Large intestine (tissue), 3 donors: ENCODE results near the gene CRACR2A. TPM values are rescaled to one million over a fixed set of nuclear protein-coding genes. Genes with fewer than 3 reads are reported as not detected.

Experiments used
- DNase-seq, 2 donors: peaks; one replicate each; pipeline versions ENCODE4 v3.0.0 to v3.0.0-alpha.2; 2013
- H3K27ac ChIP-seq: one replicate; pipeline ENCODE4 v1.5.1; 2013; ENCODE audit warnings: low read length
- H3K27me3 ChIP-seq: 2 replicates; pipeline ENCODE4 v1.6.1; 2013; ENCODE audit warnings: low read length; ENCODE audit not compliant: control insufficient read depth, insufficient read depth
- H3K36me3 ChIP-seq: 2 replicates; pipeline ENCODE4 v1.6.1; 2013; ENCODE audit warnings: low read length; ENCODE audit not compliant: control insufficient read depth, insufficient read depth
- H3K4me1 ChIP-seq: one replicate; pipeline ENCODE4 v1.6.1; 2013; ENCODE audit warnings: low read length; ENCODE audit not compliant: control insufficient read depth, insufficient read depth
- H3K4me3 ChIP-seq: one replicate; pipeline ENCODE4 v1.5.1; 2013; ENCODE audit warnings: low read length
- H3K9me3 ChIP-seq: one replicate; pipeline ENCODE4 v1.6.1; 2013; ENCODE audit warnings: mild to moderate bottlenecking, low read depth, low read length, moderate library complexity; ENCODE audit not compliant: control insufficient read depth
- WGBS: methylation state at CpG from one replicate; pipeline ENCODE4 v1.1.5; 2013; ENCODE audit warnings: low lambda C conversion rate; ENCODE audit not compliant: insufficient coverage; 5-methylcytosine and 5-hydroxymethylcytosine counted together
- polyA plus RNA-seq: library from polyadenylated mRNA; unstranded; fragments of 120-200 nt; gene quantifications from one replicate; pipeline ENCODE4 v1.2.1, GENCODE V29; 2013

The CRACR2A gene
- polyA plus RNA-seq, 1 donor, result 12.5 TPM

- DNase-seq, result no peak
- H3K36me3 ChIP-seq, result no peaks in the 10 kb centered on the region
- no peak overlapping the region for H3K4me3 ChIP-seq
- H3K27ac ChIP-seq, result no peak overlapping the region
- WGBS, result 60% methylated on average over 2 of the region's 6 CpGs
- H3K9me3 ChIP-seq, result no peaks in the 10 kb centered on the region
- no peaks in the 10 kb centered on the region for H3K4me1 ChIP-seq
- H3K27me3 ChIP-seq, result peaks cover 35% of the 10 kb centered on the region
These were observed 148.6 kb downstream of the CRACR2A start for GRCh38 chr12:3604286-3604685.

GRCh38 chr12:3603576-3603975, 149.3 kb downstream of the CRACR2A start:
- peaks cover 35% of the 10 kb centered on the region for H3K27me3 ChIP-seq
- no peak for DNase-seq
- no peaks in the 10 kb centered on the region for H3K9me3 ChIP-seq
- H3K4me1 ChIP-seq, result no peaks in the 10 kb centered on the region
- no peak overlapping the region for H3K27ac ChIP-seq
- no peaks in the 10 kb centered on the region for H3K36me3 ChIP-seq
- 86% methylated on average over 1 of the region's 7 CpGs for WGBS
- H3K4me3 ChIP-seq, result no peak overlapping the region

- peaks cover 35% of the 10 kb centered on the region for H3K27me3 ChIP-seq
- WGBS, result no CpG with 5 or more reads among the region's 11 CpGs
- no peaks in the 10 kb centered on the region for H3K4me1 ChIP-seq
- H3K9me3 ChIP-seq, result no peaks in the 10 kb centered on the region
- H3K4me3 ChIP-seq, result no peak overlapping the region
- no peak for DNase-seq
- no peaks in the 10 kb centered on the region for H3K36me3 ChIP-seq
- H3K27ac ChIP-seq, result no peak overlapping the region
These were observed 150.4 kb downstream of the CRACR2A start for GRCh38 chr12:3602488-3602887.

- DNase-seq, result no peak
- Histone ChIP-seq H3K27me3 (peaks cover 33% of the 10 kb centered on the region), H3K27ac (no peak overlapping the region), H3K4me1 (no peaks in the 10 kb centered on the region), H3K9me3 (no peaks in the 10 kb centered on the region), H3K4me3 (no peak overlapping the region), H3K36me3 (no peaks in the 10 kb centered on the region)
- WGBS, result 80% methylated on average over 2 of the region's 23 CpGs
These were observed 151.3 kb downstream of the CRACR2A start for GRCh38 chr12:3601461-3602150.

GRCh38 chr12:3600951-3601350, 152.0 kb downstream of the CRACR2A start:
- no peaks in the 10 kb centered on the region for H3K9me3 ChIP-seq
- WGBS, result no CpG with 5 or more reads among the region's 7 CpGs
- H3K27ac ChIP-seq, result no peak overlapping the region
- no peaks in the 10 kb centered on the region for H3K4me1 ChIP-seq
- H3K27me3 ChIP-seq, result peaks cover 28% of the 10 kb centered on the region
- H3K36me3 ChIP-seq, result no peaks in the 10 kb centered on the region
- H3K4me3 ChIP-seq, result no peak overlapping the region
- DNase-seq, result no peak

- DNase-seq, result no peak
- Histone ChIP-seq H3K27ac (no peak overlapping the region), H3K27me3 (peaks cover 20% of the 10 kb centered on the region), H3K36me3 (no peaks in the 10 kb centered on the region), H3K4me1 (no peaks in the 10 kb centered on the region), H3K9me3 (no peaks in the 10 kb centered on the region), H3K4me3 (no peak overlapping the region)
- no CpG with 5 or more reads among the region's 14 CpGs for WGBS
These were observed 152.7 kb downstream of the CRACR2A start for GRCh38 chr12:3600039-3600720.

GRCh38 chr12:3598896-3599860, 153.7 kb downstream of the CRACR2A start:
- no peaks in the 10 kb centered on the region for H3K4me1 ChIP-seq
- H3K27ac ChIP-seq, result no peak overlapping the region
- H3K27me3 ChIP-seq, result peaks cover 11% of the 10 kb centered on the region
- H3K9me3 ChIP-seq, result no peaks in the 10 kb centered on the region
- DNase-seq, result no peak
- H3K4me3 ChIP-seq, result no peak overlapping the region
- no peaks in the 10 kb centered on the region for H3K36me3 ChIP-seq
- no CpG with 5 or more reads among the region's 17 CpGs for WGBS

- Histone ChIP-seq H3K36me3 (no peaks in the 10 kb centered on the region), H3K27ac (no peak overlapping the region), H3K27me3 (peaks cover 9% of the 10 kb centered on the region), H3K9me3 (no peaks in the 10 kb centered on the region), H3K4me1 (no peaks in the 10 kb centered on the region), H3K4me3 (no peak overlapping the region)
- DNase-seq, result no peak
- 83% methylated on average over 1 of the region's 7 CpGs for WGBS
These were observed 155.2 kb downstream of the CRACR2A start for GRCh38 chr12:3597526-3598210.

GRCh38 chr12:3596703-3597415, 156.1 kb downstream of the CRACR2A start:
- no peaks in the 10 kb centered on the region for H3K4me1 ChIP-seq
- no peak for DNase-seq
- no peak overlapping the region for H3K4me3 ChIP-seq
- no peaks in the 10 kb centered on the region for H3K36me3 ChIP-seq
- H3K9me3 ChIP-seq, result no peaks in the 10 kb centered on the region
- no peak overlapping the region for H3K27ac ChIP-seq
- H3K27me3 ChIP-seq, result peaks cover 4% of the 10 kb centered on the region
- no CpG with 5 or more reads among the region's 8 CpGs for WGBS
